Epithelial cell of prostate (primary cell): ENCODE data around the gene GADD45GIP1.
"Not testable (repeated sequence)": the region's sequence is repeated elsewhere in the genome, so short reads cannot be mapped to it uniquely, and the experiment has no call there.

Experiments
- DNase-seq: peaks from one replicate; pipeline ENCODE4 v3.0.0-alpha.2; 2011; ENCODE audit warnings: low read depth, low spot score
- H3K27ac ChIP-seq: fragments of 450-650 bp; 2 replicates; pipeline ENCODE4 v1.5.1; 2017; ENCODE audit warnings: mild to moderate bottlenecking

Gene GADD45GIP1

GRCh38 chr19:12965812-12966135 lies 8.8 kb upstream of the GADD45GIP1 start:
- no peak overlapping the region for H3K27ac ChIP-seq
- no peak for DNase-seq

- peak overlapping the region; percentile 24 for H3K27ac ChIP-seq
- no peak for DNase-seq
These were observed 8.2 kb upstream of the GADD45GIP1 start for GRCh38 chr19:12965017-12965811.

DNA sequence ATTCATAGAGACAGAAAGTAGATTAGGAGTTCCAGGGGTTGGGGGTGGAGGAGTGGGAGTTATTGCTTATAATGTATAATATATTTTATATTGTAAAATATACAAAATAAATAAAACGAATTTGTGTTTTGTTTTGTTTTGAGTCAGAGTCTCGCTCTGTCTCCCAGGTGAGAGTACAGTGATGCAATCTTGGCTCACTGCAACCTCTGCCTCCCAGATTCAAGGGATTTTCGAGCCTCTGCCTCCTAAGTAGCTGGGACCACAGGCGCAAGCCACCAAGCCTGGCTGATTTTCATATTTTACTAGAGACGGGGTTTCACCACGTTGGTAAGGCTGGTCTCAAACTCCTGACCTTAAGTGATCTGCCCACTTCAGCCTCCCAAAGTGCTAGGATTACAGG lies 2.5 kb upstream of the GADD45GIP1 start:
- no peak for DNase-seq
- H3K27ac ChIP-seq: no peak overlapping the region

GRCh38 chr19:12957389-12957952 lies 448 bp upstream of the GADD45GIP1 start:
- H3K27ac ChIP-seq: peak overlapping the region; percentile 80
- not testable (repeated sequence) for DNase-seq

DNA sequence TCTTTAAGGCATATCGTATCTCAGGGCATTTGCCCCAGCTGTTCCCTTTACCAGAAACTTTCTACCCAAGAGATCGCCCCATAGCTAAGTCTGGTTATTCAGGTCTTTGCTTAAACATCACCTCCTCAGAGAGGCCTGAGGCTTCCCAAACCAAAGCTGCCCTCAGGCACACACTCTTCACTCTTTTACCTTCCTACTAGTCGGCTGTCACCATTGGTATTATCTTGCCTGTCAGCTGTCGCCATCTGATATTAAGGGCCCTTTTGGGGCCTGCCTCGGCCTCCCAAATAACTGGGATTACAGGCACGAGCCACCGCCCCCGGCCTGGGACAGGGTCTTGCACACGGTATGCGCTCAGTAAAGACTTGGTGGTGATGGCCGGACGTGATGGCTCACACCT lies 1.0 kb downstream of the GADD45GIP1 start:
- peak overlapping the region; percentile 80 for H3K27ac ChIP-seq
- no peak for DNase-seq

DNA sequence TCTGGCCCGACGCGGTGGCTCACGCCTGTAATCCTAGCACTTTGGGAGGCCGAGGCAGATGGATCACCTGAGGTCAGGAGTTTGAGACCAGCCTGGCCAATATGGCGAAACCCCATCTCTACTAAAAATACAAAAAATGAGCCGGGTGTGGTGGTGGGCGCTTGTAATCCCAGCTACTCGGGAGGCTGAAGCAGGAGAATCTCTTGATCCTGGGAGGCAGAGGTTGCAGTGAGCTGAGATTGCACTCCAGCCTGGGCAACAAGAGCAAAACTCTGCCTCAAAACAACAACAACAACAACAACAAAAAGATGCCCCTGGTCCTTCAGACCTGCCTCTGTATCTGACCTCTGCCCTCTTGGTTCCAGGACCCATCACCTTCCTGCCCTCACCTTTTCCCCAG lies 1.4 kb downstream of the GADD45GIP1 start:
- DNase-seq: not testable (repeated sequence)
- peak overlapping the region; percentile 80 for H3K27ac ChIP-seq

DNA sequence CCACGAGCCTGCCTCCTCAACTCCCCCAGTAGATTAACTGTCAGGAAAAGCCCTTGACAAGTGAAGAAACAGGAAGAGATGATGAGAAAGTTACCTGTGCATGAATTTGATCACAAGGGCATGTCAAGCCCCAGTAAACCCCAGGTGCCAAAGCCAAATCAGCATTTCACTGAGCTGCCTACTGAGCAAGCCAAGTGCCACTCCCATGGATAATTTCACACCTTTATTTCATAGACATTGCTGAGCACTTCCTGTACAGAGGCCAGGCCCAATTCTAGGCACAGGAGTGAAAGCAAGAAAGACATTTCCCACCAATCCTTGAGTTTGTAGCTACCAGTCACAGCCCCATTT lies 2.4 kb downstream of the GADD45GIP1 start:
- DNase-seq: no peak
- H3K27ac ChIP-seq: peak overlapping the region; percentile 80

DNA sequence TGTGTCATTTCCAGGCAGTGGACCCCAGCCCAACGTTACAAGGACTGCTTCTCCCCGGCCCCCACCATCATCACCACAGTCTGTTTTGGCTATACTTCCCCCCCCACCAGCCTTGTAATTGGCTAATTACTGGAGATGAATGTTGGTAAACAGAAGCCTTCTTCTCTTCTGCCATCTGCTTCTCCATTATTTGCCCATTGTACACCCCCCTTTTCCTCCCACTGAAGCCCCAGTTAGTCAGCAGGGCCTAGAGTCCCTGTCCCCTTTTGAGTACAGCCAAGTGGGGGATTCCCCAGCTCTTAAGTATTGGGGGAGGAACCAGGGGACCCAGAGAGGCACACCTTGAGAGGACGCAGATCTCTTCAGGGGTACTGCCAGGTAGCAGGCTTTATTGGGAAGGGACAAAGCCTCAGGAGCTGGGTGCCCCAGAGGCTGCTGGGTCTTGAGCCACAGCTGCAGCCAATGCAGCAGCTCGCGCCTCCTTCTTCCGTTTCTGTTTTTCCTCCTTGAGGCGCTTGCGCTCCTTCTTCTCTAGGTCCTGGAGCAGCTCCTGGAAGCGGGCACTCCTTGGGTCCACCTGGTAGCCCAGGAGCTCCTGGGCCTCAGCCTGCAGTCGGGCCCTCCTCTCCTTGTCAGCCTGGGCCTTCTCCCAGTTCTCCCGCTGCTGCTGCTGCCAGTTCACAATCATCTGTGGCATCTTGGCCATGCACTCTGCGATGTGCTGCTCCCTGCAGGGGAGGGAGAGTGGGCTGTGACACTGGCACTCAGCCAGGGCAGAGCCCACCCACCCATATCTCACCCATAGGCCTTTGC lies 3.0 kb downstream of the GADD45GIP1 start:
- no peak for DNase-seq
- peak overlapping the region; percentile 80 for H3K27ac ChIP-seq

DNA sequence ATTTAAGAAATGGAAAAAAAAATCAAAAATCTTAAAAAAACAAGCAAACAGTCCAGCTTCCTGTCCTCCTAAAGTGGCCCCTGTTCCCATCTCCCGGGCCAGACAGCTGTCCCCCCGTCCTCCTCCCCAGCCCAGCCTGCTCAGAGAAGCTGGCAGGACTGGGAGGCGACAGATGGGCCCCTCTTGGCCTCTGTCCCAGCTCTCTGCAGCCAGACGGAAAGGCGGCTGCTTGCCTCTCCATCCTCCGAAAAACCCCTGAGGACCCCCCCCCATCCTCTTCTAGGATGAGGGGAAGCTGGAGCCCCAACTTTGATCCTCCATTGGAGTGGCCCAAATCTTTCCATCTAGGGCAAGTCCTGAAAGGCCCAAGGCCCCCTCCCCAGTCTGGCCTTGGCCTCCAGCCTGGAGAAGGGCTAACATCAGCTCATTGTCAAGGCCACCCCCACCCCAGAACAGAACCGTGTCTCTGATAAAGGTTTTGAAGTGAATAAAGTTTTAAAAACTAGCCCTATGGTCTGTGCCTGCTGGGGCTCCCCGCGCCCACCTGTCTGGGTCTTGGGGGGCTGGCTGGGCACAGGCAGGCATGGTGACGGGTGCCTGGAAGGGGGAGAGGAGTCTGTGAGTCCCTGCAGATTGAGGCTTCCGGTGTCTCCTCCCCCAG lies 3.8 kb downstream of the GADD45GIP1 start:
- peak overlapping the region; percentile 80 for H3K27ac ChIP-seq
- DNase-seq: no peak

- peak overlapping the region; percentile 80 for H3K27ac ChIP-seq
- no peak for DNase-seq
These were observed 4.4 kb downstream of the GADD45GIP1 start for GRCh38 chr19:12952488-12953137.

DNA sequence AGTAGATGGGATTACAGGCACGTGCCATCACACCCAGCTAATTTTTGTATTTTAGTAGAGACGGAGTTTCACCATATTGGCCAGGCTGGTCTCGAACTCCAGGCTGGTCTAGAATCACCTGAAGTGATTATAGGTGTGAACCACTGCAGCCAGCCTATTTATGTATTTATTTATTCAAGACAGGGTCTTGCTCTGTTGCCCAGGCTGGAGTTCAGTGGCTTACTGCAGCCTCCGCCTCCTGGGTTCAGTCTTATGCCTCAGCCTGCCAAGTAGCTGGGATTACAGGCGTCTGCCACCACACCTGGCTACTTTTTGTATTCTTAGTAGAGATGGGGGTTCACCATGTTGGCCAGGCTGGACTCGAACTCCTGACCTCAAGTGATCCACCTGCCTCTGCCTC lies 5.0 kb downstream of the GADD45GIP1 start:
- not testable (repeated sequence) for DNase-seq
- peak overlapping the region; percentile 80 for H3K27ac ChIP-seq

DNA sequence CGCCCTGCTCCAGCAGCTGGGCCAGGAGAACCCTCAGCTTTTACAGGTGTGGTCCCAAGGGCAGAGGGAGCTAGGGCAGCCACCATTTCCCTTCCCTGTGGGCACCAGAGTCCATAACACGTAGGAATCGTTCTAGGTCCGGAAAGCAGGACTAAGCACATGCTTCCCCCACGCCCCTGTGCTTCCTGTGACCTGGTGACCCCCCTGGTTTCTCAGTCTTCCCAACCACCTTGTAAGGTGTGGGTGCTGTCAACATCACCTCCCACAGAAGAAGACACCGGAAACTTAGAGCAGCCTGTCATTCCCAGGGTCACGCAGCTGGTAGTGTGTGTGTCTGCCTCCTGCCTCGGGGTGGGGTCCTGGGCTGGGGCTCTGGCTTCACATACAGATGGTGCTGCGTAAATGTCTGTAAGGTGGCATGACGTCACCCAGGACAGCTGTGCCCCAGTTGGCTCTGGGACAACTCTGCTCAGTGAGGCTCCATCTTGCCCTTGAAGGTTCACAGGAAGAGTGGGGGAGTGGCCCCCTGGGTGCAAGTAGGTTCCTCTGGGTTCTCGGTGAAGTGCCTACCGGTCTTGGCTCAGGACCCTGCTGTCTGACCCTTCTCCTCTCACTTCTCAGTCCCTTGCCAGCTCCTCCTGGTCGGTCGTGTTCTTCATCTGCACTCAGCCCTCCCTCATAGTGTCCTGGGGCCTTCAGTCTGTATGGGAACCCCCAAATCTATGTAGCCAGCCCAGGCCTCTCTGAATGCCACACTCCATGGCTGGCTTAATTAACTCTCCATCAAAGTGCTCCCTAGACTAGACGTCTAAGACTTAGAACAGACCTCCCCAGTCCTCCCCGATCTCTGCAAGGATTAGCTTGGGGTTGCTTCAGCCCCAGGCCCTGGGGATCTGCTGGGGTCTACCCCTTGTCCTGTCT lies 7.4 kb downstream of the GADD45GIP1 start:
- no peak for DNase-seq
- H3K27ac ChIP-seq: no peak overlapping the region

DNA sequence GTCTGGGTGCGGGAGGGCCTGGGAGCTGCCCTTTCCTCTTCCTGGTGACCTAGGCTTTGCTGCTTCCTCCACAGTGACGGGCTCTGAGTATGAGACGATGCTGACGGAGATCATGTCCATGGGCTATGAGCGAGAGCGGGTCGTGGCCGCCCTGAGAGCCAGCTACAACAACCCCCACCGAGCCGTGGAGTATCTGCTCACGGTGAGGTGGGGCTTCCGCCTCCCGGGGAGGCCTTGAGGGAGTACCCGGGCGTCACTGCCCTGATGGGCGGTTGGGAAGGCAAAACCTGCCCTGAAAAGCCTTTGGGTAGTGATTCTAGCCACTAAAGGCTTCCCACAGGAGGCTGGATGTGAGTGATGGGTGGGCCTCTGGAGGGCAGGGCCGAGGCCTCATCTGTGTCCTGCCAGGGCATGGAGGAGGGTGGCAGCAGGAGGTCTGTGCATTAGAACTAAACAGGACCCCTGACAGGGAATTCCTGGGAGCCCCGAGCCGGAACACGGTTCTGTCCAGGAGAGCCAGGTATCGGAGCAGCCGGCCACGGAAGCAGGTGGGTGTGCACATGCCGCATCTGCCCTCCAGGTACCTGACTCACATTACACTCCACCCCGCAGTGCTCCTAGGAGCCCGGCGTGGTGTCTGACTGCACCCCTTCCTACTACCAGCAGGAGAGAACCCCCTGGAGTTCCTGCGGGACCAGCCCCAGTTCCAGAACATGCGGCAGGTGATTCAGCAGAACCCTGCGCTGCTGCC lies 8.2 kb downstream of the GADD45GIP1 start:
- DNase-seq: no peak
- H3K27ac ChIP-seq: no peak overlapping the region

- H3K27ac ChIP-seq: no peak overlapping the region
- DNase-seq: no peak
These were observed 9.1 kb downstream of the GADD45GIP1 start for GRCh38 chr19:12947702-12948611.

- DNase-seq: no peak
- H3K27ac ChIP-seq: peak overlapping the region; percentile 95
These were observed 10.1 kb downstream of the GADD45GIP1 start for GRCh38 chr19:12946731-12947496.

- H3K27ac ChIP-seq: peak overlapping the region; percentile 95
- DNase-seq: no peak
These were observed 10.8 kb downstream of the GADD45GIP1 start for GRCh38 chr19:12946092-12946721.
